Measurements from ENCODE around the gene FPR2. TPM values are rescaled to one million over a fixed set of nuclear protein-coding genes. Genes with fewer than 3 reads are reported as not detected.
"Not testable (repeated sequence)": the region's sequence is repeated elsewhere in the genome, so short reads cannot be mapped to it uniquely, and the experiment has no call there.

Gene FPR2
- total RNA-seq, 4 donors from 2014 or later: 0.66 to 4.5 (median 1.0) TPM

DNA sequence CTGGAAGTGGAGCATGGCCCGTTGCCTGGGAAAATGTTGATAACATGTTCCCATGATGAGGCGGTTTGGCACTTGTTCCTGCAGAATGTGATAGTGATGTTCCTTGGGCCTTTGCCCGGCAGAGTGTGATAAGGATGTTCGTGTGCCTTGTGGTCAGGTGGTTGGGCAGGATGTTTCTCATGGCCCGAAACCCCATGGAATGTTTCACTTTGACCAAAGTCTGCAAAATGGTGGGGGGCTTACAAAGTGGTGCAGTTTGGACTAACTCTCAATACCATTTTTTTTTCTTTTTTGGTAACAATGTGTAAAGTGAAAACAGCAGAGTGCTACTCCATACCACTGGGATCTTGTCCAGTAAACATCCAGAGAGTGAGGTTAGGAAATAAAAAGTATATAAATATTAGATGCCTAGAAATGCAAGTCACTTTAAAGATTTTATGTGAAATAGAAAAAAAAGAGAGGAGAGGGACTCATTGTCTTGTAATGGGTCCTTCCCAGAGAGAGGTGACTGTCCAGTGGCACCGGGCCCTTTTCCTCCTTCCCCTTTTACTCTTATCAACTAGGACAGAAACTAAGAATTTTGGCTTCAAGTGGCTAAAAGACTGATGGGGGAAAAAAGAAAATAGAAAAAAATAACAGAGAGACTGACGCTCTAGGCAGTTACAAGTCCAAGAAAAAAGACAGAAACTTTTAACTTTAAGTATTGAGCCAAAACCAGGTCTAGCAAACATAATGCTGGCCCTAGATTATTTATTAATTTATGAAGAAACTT, 39.7 kb downstream of the FPR2 start:
- H3K4me1 ChIP-seq: peaks cover 0 to 18% (median 4%) of the 10 kb centered on the region in 4 donors
- no peaks in the 10 kb centered on the region for H3K9me3 ChIP-seq
- no peak for DNase-seq (ENCODE audit: low spot score in 2 of 2)
- H3K4me3 ChIP-seq: no peak overlapping the region
- H3K27me3 ChIP-seq: no peaks in the 10 kb centered on the region
- WGBS, 2 donors: 72 to 83% methylated on average over 7 of the region's 7 CpGs
- TF ChIP-seq POLR2A (IDR thresholded peaks at IDR 0.05) (no peak), EP300 (IDR thresholded peaks at IDR 0.05) (no peak)
- TF ChIP-seq, protein P1, sequence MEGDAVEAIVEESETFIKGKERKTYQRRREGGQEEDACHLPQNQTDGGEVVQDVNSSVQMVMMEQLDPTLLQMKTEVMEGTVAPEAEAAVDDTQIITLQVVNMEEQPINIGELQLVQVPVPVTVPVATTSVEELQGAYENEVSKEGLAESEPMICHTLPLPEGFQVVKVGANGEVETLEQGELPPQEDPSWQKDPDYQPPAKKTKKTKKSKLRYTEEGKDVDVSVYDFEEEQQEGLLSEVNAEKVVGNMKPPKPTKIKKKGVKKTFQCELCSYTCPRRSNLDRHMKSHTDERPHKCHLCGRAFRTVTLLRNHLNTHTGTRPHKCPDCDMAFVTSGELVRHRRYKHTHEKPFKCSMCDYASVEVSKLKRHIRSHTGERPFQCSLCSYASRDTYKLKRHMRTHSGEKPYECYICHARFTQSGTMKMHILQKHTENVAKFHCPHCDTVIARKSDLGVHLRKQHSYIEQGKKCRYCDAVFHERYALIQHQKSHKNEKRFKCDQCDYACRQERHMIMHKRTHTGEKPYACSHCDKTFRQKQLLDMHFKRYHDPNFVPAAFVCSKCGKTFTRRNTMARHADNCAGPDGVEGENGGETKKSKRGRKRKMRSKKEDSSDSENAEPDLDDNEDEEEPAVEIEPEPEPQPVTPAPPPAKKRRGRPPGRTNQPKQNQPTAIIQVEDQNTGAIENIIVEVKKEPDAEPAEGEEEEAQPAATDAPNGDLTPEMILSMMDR (IDR thresholded peaks at IDR 0.05): no peak
- H3K27ac ChIP-seq: peak overlapping the region in 1 of 4 donors; percentile 86
- no peaks in the 10 kb centered on the region for H3K36me3 ChIP-seq

DNA sequence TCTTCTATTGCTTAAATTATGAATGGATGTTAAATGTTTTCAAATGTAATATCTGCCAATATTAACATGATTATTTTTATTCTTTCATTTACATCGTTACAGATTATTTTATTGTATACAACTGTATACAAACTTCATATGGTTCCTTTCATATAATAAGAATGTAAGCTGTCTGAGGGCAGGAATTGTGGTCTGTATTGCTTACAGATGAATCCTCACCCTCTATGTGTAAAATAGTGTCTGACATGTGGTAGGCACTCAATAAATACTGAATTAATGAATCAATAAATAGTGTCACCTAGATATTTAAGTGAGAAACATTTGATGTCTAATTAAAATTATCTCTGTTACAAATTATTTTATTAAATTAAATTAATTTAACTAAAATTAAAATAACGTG, 41.8 kb downstream of the FPR2 start:
- Histone ChIP-seq H3K4me1 (peaks cover 0 to 18% (median 4%) of the 10 kb centered on the region in 4 donors), H3K27me3 (no peaks in the 10 kb centered on the region), H3K27ac (no peak overlapping the region), H3K36me3 (no peaks in the 10 kb centered on the region), H3K4me3 (no peak overlapping the region), H3K9me3 (no peaks in the 10 kb centered on the region)
- no peak for DNase-seq (ENCODE audit: low spot score in 2 of 2)
- 69 to 75% methylated on average over 2 of the region's 2 CpGs for WGBS, 2 donors
- TF ChIP-seq POLR2A (IDR thresholded peaks at IDR 0.05): no peak
- TF ChIP-seq, protein P1 (IDR thresholded peaks at IDR 0.05): no peak
- no peak for TF ChIP-seq EP300 (IDR thresholded peaks at IDR 0.05)

DNA sequence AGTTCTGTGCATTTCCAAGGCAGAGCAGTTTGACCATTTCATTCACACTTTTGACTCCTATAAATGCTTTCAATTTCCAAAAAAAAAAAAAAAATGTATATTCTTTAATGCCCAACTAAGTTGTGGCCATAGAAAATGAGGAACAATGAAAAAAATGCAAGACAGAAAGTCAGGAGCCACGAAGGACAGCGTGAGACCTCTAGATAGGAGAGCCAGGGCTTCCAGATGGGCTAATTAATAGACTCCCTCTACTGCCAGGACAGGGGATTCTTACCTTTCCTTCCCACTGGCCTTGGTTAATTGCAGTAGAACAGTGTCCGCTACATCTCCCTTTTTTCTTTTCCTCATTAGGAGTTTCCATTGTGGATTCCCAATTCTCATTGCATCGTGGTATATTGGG, 42.5 kb downstream of the FPR2 start:
- H3K27me3 ChIP-seq: no peaks in the 10 kb centered on the region
- peaks cover 0 to 20% (median 4%) of the 10 kb centered on the region in 4 donors for H3K4me1 ChIP-seq
- no peak overlapping the region for H3K4me3 ChIP-seq
- no peaks in the 10 kb centered on the region for H3K36me3 ChIP-seq
- H3K27ac ChIP-seq: peak overlapping the region in 2 of 4 donors; percentile 21 to 46
- no peaks in the 10 kb centered on the region for H3K9me3 ChIP-seq
- TF ChIP-seq POLR2A (IDR thresholded peaks at IDR 0.05) (no peak), EP300 (IDR thresholded peaks at IDR 0.05) (no peak)
- TF ChIP-seq, protein P1 (IDR thresholded peaks at IDR 0.05): no peak
- no peak for DNase-seq (ENCODE audit: low spot score in 2 of 2)
- WGBS, 2 donors: 72 to 82% methylated on average over 4 of the region's 4 CpGs

DNA sequence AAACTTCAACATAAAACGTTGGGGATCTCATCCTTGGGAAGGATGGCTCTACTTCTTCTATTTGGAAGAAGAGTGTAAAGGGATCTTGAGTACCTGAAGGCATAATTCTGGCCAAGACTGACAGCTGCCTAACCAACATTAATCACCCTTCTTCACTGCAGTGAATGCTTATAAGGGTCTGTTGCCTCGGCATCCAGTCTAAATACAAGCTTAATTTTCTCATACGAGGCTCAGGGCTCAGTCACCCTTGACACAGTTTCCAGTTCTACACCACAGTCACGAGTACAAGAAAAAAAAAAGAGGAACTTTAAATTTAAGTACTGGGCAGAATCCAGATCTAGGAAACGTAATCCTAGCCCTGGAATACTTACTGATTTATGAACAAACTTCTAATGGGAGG, 43.0 kb downstream of the FPR2 start:
- Histone ChIP-seq H3K4me3 (no peak overlapping the region), H3K27ac (peak overlapping the region in 2 of 4 donors; percentile 21 to 46), H3K36me3 (no peaks in the 10 kb centered on the region), H3K4me1 (peaks cover 0 to 19% (median 4%) of the 10 kb centered on the region in 4 donors), H3K9me3 (no peaks in the 10 kb centered on the region), H3K27me3 (no peaks in the 10 kb centered on the region)
- 48 to 54% methylated on average over 5 of the region's 5 CpGs for WGBS, 2 donors
- TF ChIP-seq POLR2A (IDR thresholded peaks at IDR 0.05): no peak
- no peak for TF ChIP-seq EP300 (IDR thresholded peaks at IDR 0.05)
- TF ChIP-seq, protein P1 (IDR thresholded peaks at IDR 0.05): no peak
- no peak for DNase-seq (ENCODE audit: low spot score in 2 of 2)

DNA sequence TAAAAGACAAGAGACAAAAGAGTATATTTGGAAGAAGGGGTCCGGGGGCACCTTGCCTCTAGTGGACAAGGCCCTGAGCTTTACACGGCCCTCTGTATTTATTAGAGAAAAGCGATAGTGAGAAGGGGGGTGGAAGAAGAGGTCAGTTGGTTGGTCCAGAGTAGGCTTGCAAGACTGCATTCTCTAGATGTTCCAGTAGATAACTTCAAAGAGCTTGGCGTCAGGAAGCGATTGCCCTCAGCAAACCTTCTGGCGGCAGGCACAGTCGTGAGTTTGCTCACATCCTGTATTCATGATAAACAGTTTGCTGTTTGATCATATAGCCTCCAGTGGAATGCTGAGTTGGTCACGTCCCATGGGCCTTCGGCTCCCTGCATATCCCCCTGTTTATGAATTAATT, 43.8 kb downstream of the FPR2 start:
- 80 to 85% methylated on average over 9 of the region's 9 CpGs for WGBS, 2 donors
- not testable (repeated sequence) for H3K36me3 ChIP-seq; H3K4me3 ChIP-seq; H3K27me3 ChIP-seq; H3K9me3 ChIP-seq; DNase-seq (ENCODE audit: low spot score in 2 of 2)
- Histone ChIP-seq H3K4me1 (peaks cover 0 to 13% (median 3%) of the 10 kb centered on the region in 4 donors), H3K27ac (peak overlapping the region in 1 of 4 donors; percentile 43)

DNA sequence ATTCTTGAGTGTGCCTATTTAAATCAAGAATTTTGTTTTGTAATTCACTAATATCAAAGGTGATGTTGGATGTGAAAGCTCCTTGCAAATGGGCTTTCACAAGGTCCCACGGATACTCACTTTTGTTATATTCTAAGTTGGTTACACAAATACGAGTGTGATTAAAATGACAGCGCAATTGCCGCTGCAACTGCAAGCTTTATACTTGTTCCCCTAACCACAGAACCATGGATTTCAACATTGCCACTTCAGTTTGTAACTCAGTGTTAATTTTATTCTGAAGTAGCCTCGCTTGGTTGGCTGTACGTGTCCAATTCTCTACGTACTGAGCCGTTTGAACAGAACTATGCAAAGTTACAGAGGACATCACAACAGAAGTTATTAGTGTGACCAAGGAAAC, 44.4 kb downstream of the FPR2 start:
- H3K9me3 ChIP-seq: not testable (repeated sequence)

DNA sequence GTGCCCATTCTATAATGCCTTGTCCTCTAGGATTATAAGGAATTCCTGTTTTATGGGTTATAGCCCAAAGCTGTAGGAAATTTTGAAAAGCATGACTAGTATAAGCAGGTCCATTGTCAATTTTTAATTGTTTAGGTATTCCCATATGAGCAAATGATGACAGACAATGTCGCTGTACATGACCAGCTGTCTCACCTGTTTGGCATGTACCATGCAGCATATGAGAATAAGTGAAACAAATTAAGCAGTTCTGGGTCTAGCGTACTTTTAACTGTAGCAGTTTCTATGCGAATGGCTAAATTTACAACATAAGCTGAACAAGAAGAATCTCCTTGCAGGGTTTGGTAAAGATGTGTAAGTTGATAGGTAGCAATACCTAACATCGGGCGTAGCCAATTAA, 45.6 kb downstream of the FPR2 start:
- H3K4me1 ChIP-seq: peaks cover 0 to 13% (median 0%) of the 10 kb centered on the region in 4 donors
- 83 to 93% methylated on average over 5 of the region's 5 CpGs for WGBS, 2 donors
- not testable (repeated sequence) for DNase-seq (ENCODE audit: low spot score in 2 of 2)

More for the DNA sequence above, 44.4 kb downstream of the FPR2 start:
- not testable (repeated sequence) for H3K36me3 ChIP-seq; H3K27me3 ChIP-seq; DNase-seq (ENCODE audit: low spot score in 2 of 2); H3K27ac ChIP-seq; H3K4me3 ChIP-seq
- H3K4me1 ChIP-seq: peaks cover 0 to 13% (median 0%) of the 10 kb centered on the region in 4 donors
- WGBS, 2 donors: 79 to 83% methylated on average over 8 of the region's 8 CpGs

More for the DNA sequence above, 45.6 kb downstream of the FPR2 start:
- H3K9me3 ChIP-seq, H3K4me3 ChIP-seq, H3K27me3 ChIP-seq, H3K36me3 ChIP-seq, H3K27ac ChIP-seq: not testable (repeated sequence)
